MM.1S (cell line): ENCODE results near the gene TACR2.

Experiments used
- EZH2 ChIP-seq: fragments of 300-600 bp; sonication (generic); optimal IDR thresholded peaks from 2 replicates; pipeline ENCODE3; 2017; ENCODE audit warnings: low read depth, mild to moderate bottlenecking, antibody characterized with exemption, low read length, mixed read lengths
- TF ChIP-seq, protein P1 (sequence below): fragments of 300-600 bp; sonication (generic); IDR thresholded peaks from 2 replicates; pipeline ENCODE4 v1.5.1; 2016; ENCODE audit warnings: antibody characterized with exemption, low read length, mixed read lengths

DNA sequence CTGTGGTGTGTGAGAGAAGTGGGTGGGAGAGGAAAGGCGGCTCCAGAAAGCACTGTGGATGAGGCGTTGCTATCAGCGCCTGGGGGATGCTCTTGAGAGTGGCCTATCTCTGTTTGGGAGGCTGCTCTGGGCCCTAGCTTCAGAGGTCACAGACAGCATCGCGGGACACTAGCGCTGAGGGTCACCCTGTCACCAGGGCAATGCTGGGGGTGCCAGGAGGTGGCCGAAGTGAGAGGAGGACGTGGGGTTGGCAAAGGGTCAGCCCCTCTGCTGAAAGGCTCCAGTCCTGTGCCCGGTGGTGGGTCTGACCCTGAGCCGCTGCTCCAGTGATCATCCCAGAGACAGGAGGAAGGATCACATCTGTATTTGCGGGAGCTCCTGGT is 3.0 kb upstream of the TACR2 start:
- TF ChIP-seq, protein P1, sequence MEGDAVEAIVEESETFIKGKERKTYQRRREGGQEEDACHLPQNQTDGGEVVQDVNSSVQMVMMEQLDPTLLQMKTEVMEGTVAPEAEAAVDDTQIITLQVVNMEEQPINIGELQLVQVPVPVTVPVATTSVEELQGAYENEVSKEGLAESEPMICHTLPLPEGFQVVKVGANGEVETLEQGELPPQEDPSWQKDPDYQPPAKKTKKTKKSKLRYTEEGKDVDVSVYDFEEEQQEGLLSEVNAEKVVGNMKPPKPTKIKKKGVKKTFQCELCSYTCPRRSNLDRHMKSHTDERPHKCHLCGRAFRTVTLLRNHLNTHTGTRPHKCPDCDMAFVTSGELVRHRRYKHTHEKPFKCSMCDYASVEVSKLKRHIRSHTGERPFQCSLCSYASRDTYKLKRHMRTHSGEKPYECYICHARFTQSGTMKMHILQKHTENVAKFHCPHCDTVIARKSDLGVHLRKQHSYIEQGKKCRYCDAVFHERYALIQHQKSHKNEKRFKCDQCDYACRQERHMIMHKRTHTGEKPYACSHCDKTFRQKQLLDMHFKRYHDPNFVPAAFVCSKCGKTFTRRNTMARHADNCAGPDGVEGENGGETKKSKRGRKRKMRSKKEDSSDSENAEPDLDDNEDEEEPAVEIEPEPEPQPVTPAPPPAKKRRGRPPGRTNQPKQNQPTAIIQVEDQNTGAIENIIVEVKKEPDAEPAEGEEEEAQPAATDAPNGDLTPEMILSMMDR: no peak
- TF ChIP-seq EZH2: no peak
